ENCODE results near the gene CHAF1A.

- TF ChIP-seq, protein P1, sequence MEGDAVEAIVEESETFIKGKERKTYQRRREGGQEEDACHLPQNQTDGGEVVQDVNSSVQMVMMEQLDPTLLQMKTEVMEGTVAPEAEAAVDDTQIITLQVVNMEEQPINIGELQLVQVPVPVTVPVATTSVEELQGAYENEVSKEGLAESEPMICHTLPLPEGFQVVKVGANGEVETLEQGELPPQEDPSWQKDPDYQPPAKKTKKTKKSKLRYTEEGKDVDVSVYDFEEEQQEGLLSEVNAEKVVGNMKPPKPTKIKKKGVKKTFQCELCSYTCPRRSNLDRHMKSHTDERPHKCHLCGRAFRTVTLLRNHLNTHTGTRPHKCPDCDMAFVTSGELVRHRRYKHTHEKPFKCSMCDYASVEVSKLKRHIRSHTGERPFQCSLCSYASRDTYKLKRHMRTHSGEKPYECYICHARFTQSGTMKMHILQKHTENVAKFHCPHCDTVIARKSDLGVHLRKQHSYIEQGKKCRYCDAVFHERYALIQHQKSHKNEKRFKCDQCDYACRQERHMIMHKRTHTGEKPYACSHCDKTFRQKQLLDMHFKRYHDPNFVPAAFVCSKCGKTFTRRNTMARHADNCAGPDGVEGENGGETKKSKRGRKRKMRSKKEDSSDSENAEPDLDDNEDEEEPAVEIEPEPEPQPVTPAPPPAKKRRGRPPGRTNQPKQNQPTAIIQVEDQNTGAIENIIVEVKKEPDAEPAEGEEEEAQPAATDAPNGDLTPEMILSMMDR (conservative IDR thresholded peaks at IDR 0.05; ENCODE audit: low read depth in 2 of 2), result no peak
- TF ChIP-seq POLR2AphosphoS5 (IDR thresholded peaks at IDR 0.05; ENCODE audit: low read depth) (no peak), EZH2phosphoT487 (IDR thresholded peaks at IDR 0.05; ENCODE audit: unreplicated experiment) (no peak), STAT1 (IDR thresholded peaks at IDR 0.05; ENCODE audit: unreplicated experiment) (no peak), EZH2 (IDR thresholded peaks at IDR 0.05; ENCODE audit: low read depth, unreplicated experiment) (no peak), ZNF462 (CRISPR knock-in tag; IDR thresholded peaks at IDR 0.05) (no peak), CREB1 (CRISPR knock-in tag; IDR thresholded peaks at IDR 0.05; ENCODE audit: low read depth) (no peak), NANOG (IDR thresholded peaks at IDR 0.05; ENCODE audit: borderline replicate concordance) (no peak), JUNB (IDR thresholded peaks at IDR 0.05; ENCODE audit: unreplicated experiment) (no peak), ZNF331 (CRISPR knock-in tag; IDR thresholded peaks at IDR 0.05; ENCODE audit: low read depth) (no peak)
- TF ChIP-seq, protein P2, sequence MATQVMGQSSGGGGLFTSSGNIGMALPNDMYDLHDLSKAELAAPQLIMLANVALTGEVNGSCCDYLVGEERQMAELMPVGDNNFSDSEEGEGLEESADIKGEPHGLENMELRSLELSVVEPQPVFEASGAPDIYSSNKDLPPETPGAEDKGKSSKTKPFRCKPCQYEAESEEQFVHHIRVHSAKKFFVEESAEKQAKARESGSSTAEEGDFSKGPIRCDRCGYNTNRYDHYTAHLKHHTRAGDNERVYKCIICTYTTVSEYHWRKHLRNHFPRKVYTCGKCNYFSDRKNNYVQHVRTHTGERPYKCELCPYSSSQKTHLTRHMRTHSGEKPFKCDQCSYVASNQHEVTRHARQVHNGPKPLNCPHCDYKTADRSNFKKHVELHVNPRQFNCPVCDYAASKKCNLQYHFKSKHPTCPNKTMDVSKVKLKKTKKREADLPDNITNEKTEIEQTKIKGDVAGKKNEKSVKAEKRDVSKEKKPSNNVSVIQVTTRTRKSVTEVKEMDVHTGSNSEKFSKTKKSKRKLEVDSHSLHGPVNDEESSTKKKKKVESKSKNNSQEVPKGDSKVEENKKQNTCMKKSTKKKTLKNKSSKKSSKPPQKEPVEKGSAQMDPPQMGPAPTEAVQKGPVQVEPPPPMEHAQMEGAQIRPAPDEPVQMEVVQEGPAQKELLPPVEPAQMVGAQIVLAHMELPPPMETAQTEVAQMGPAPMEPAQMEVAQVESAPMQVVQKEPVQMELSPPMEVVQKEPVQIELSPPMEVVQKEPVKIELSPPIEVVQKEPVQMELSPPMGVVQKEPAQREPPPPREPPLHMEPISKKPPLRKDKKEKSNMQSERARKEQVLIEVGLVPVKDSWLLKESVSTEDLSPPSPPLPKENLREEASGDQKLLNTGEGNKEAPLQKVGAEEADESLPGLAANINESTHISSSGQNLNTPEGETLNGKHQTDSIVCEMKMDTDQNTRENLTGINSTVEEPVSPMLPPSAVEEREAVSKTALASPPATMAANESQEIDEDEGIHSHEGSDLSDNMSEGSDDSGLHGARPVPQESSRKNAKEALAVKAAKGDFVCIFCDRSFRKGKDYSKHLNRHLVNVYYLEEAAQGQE (IDR thresholded peaks at IDR 0.05; ENCODE audit: unreplicated experiment), result no peak
- TF ChIP-seq, protein P3, sequence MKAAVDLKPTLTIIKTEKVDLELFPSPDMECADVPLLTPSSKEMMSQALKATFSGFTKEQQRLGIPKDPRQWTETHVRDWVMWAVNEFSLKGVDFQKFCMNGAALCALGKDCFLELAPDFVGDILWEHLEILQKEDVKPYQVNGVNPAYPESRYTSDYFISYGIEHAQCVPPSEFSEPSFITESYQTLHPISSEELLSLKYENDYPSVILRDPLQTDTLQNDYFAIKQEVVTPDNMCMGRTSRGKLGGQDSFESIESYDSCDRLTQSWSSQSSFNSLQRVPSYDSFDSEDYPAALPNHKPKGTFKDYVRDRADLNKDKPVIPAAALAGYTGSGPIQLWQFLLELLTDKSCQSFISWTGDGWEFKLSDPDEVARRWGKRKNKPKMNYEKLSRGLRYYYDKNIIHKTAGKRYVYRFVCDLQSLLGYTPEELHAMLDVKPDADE (IDR thresholded peaks at IDR 0.05), result no peak
These were observed 22.1 kb upstream of the CHAF1A start for GRCh38 chr19:4380254-4380727.

All from GM23338 (cell line).